Measurements from ENCODE around the gene PCDHAC1. TPM values are rescaled to one million over a fixed set of nuclear protein-coding genes. Genes with fewer than 3 reads are reported as not detected.
A peak's percentile ranks its signal among the peaks of the same experiment; 100 is the strongest.

The PCDHAC1 gene
- polyA plus RNA-seq, 1 donor from 2014 or later = not detected

DNA sequence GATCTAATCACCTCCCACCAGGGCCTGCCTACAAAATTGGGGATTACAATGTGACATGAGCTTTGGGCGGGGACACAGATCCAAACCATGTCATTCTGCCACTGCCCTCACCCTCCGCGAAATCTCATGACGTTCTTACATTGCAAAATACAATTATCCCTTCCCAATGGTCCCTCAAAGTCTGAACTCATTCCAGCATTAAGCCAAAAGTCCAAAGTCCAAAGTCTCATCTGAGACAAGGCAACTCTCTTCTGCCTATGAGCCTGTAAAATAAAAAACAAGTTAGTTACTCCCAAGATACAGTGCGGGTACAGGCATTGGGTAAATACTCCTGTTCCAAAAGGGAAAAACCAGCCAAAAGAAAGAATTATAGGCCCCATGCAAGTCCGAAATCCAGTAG, 25.5 kb downstream of the PCDHAC1 start:
- peaks cover 2% of the 10 kb centered on the region for H3K27me3 Mint-ChIP-seq
- no peaks in the 10 kb centered on the region for H3K36me3 Mint-ChIP-seq
- no peaks in the 10 kb centered on the region for H3K4me1 Mint-ChIP-seq
- H3K27ac Mint-ChIP-seq = no peak overlapping the region
- no peak overlapping the region for H3K4me3 Mint-ChIP-seq
- peaks cover 1 to 5% (median 4%) of the 10 kb centered on the region in 3 donors for H3K9me3 Mint-ChIP-seq

DNA sequence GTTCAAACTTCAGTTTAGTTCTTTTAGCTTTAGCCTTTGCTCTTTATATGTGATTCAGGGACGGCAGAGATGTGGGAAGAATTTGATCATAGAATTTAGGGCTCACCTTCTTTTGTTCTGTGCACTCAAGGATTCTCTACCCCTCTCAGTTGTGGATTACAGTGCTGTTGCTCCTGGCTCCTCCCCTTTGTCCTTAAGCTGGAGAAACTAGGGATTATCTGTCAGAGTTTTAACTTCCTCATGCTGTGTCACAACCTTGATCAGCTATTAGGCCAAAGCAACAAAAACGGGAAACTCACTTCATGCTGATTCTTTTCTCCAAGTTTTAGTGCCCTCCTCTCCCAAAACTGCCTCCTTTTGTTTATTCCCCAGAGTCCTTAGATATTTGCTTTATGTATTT, 27.1 kb downstream of the PCDHAC1 start:
- Mint-ChIP-seq H3K4me1 (no peaks in the 10 kb centered on the region), H3K9me3 (peaks cover 0 to 4% (median 3%) of the 10 kb centered on the region in 3 donors), H3K27ac (no peak overlapping the region), H3K36me3 (no peaks in the 10 kb centered on the region), H3K27me3 (peaks cover 2% of the 10 kb centered on the region), H3K4me3 (peak overlapping the region in 1 of 4 donors; percentile 23)

DNA sequence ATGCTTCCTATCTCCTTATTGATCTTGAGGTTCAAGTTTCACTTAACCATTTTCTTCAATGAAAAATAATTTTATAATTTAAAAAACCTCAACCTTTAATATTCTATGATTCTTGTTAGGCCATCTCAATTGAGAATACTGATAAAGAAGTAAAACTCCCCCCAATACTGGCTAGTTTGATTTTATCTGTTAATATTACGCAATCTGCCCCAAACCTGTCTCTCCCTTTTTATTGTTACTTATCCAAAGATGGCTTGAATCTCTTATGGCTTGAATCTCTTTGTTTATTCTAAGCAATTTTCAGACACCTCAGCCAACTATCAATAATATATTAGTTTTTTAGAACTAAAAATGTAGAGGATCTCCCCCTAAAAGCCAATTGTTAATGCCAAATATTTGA, 36.1 kb downstream of the PCDHAC1 start:
- peaks cover 13% of the 10 kb centered on the region for H3K27me3 Mint-ChIP-seq

DNA sequence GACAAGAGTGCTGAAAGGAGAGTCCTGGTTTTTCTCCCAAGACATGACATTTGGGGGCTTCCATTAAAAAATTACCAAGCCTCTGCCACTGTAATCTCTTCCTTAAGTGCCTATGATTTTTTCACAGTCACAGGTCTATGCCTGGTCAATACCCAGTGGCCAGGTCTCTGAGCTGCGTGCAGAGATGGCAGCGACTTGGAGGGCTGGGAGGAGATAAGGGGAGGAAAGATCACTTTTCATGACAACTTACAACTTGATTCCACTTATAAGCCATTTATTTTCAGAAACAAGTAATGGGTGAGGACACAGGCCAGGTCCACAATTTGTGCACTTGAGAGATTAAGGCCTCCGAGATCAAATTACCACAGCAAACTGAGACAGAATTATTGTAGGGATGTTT, 38.3 kb downstream of the PCDHAC1 start:
- Mint-ChIP-seq H3K36me3 (no peaks in the 10 kb centered on the region), H3K4me1 (no peaks in the 10 kb centered on the region), H3K27ac (no peak overlapping the region), H3K9me3 (no peaks in the 10 kb centered on the region), H3K4me3 (peak overlapping the region in 1 of 4 donors; percentile 50), H3K27me3 (peaks cover 17% of the 10 kb centered on the region)

More for the DNA sequence above, 36.1 kb downstream of the PCDHAC1 start:
- no peak overlapping the region for H3K27ac Mint-ChIP-seq
- no peaks in the 10 kb centered on the region for H3K4me1 Mint-ChIP-seq
- H3K9me3 Mint-ChIP-seq = no peaks in the 10 kb centered on the region
- no peak overlapping the region for H3K4me3 Mint-ChIP-seq
- no peaks in the 10 kb centered on the region for H3K36me3 Mint-ChIP-seq

DNA sequence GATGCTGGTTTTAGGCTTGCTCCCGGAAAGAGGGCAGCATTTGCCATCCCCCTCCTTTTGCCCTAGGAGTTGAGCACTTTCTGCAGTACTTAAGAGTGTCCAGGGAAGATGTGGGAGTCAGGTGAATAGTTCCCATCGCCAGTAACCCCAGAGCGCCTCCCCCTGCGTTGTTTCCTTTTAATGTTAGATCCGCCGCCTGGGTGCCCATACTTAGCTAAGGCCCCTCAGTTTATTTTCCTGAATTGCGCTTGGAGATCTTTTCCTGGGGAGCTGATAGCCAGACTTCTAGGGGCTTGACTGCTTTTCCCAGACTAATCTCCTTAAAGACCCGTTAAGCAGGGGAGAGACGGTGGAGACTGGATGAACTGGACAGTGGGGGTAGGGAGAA, 39.8 kb downstream of the PCDHAC1 start:
- Mint-ChIP-seq H3K9me3 (no peaks in the 10 kb centered on the region), H3K36me3 (no peaks in the 10 kb centered on the region), H3K27me3 (peaks cover 19% of the 10 kb centered on the region), H3K4me1 (no peaks in the 10 kb centered on the region), H3K27ac (no peak overlapping the region), H3K4me3 (no peak overlapping the region)

DNA sequence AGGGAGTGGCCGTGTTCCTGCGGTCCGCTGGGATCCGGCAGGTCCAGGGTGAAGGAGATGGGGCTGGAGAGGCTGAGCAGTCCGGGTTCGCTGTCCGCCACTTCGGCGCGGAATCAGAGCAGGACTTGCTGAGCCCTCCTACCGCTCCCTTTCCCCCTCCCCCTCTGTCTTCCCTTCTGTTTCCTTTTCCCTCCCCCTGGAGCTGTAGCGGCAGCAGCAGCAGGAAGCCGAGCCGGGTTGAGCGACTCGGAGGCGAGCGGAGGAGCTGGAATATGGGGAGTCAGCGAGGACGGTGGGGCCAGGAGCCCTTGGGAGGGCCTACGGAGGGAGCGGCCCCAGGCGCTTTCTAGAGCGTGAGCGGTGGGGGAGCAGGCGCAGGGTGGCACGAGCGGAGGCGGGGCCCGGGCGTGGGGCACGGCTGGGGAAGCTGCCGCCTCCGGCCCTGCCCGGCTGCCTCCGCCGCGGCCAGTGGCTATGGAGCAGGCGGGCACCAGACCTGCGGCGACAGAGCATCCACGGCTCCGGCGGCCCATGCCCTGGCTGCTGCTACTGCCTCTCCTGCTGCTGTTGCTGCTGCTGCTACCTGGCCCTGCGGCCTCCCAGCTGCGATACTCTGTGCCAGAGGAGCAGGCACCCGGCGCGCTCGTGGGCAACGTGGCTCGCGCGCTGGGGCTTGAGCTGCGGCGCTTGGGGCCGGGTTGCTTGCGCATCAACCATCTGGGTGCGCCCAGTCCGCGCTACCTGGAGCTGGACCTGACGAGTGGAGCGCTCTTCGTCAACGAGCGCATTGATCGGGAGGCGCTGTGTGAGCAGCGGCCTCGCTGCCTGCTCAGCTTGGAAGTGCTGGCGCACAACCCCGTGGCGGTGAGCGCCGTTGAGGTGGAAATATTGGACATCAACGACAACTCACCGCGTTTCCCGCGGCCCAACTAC, 40.5 kb downstream of the PCDHAC1 start, which contains the start of gene PCDHAC2:
PCDHAC2 (plus strand) TSS at position 184 of the 933 bp plus-strand sequence; CDS start at position 475, 291 bp downstream.
- Mint-ChIP-seq H3K9me3 (no peaks in the 10 kb centered on the region), H3K4me1 (no peaks in the 10 kb centered on the region), H3K4me3 (no peak within 1 kb of the TSS), H3K27me3 (peaks cover 17% of the 10 kb centered on the region), H3K36me3 (no peaks in the 10 kb centered on the region), H3K27ac (no peak within 1 kb of the TSS)

DNA sequence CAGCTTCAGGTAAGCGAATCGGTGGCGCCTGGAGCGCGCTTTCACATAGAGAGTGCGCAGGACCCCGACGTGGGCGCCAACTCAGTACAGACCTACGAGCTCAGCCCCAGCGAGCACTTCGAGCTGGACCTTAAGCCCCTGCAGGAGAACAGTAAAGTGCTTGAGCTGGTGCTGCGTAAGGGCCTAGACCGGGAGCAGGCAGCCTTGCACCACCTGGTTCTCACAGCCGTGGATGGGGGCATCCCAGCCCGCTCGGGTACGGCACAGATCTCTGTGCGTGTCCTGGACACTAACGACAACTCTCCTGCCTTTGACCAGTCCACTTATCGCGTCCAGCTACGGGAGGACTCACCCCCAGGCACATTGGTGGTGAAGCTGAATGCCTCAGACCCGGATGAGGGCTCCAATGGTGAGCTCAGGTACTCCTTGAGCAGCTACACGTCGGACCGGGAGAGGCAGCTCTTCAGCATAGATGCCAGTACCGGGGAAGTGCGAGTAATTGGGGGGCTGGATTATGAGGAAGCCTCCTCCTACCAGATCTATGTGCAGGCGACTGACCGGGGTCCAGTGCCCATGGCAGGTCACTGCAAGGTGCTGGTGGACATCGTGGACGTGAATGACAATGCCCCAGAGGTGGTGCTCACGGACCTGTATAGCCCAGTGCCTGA, 41.3 kb downstream of the PCDHAC1 start:
- Mint-ChIP-seq H3K4me1 (no peaks in the 10 kb centered on the region), H3K36me3 (no peaks in the 10 kb centered on the region), H3K27ac (no peak overlapping the region), H3K4me3 (no peak overlapping the region), H3K9me3 (no peaks in the 10 kb centered on the region), H3K27me3 (peaks cover 17% of the 10 kb centered on the region)

DNA sequence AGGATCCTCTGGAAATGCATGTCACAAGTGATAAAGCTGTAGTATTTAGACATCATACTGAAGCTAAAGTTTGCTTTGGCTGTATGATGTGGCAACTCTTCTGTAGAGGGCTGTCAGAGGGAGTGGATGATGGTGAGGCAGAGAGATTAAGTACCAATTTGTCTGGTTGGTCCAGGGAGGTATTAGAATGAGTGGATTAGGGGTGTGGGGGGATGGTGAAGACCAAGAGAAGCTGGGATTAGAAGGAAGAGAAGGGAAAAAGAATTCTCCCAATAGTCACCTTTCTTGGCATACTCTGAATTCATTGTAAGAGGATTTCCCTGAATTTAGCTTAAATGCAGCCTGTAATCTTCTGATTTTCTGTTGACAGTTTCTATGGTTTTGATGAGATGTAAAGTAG, 43.8 kb downstream of the PCDHAC1 start:
- Mint-ChIP-seq H3K4me1 (no peaks in the 10 kb centered on the region), H3K27me3 (peaks cover 11% of the 10 kb centered on the region), H3K4me3 (no peak overlapping the region), H3K9me3 (no peaks in the 10 kb centered on the region), H3K27ac (no peak overlapping the region), H3K36me3 (no peaks in the 10 kb centered on the region)

DNA sequence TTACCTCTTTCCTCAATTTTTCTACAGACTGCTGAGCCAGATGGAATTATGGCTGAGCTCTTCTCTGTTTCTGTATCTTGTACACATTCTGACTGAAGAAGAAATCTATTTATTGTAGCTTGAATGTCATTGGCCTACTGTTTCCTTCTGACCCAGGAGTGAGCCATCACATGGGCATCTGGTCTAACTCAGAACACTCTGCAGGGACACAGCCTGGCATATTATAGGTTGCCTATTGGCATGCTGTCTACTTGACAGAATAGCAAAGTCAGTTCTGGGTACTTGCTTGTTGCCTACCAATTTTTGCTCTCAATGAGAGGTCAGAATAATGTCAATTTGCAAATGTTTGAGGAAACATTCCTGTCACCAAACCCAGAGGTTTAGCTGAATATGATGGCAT, 47.5 kb downstream of the PCDHAC1 start:
- H3K27ac Mint-ChIP-seq = no peak overlapping the region
- no peaks in the 10 kb centered on the region for H3K4me1 Mint-ChIP-seq

DNA sequence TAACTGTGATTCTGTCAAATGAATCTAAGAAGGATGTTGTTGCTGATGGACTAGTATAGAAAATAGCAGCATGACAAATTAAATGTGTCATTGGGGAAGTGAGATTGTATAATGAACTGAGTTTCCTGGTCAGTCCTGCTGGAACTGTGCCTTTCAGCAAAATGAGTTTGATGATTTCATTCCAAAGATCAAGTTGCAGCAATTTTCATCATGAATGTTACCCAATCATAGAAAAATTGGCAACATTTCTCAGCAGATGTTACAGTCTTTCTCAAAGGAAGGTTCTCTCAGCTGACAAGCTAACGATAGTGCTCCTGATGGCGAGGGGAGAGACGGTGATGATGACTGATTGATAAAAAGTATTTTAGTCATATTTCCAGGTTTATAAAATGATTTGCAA, 50.9 kb downstream of the PCDHAC1 start:
- no peak overlapping the region for H3K27ac Mint-ChIP-seq
- H3K4me1 Mint-ChIP-seq = no peaks in the 10 kb centered on the region
- no peaks in the 10 kb centered on the region for H3K27me3 Mint-ChIP-seq
- no peaks in the 10 kb centered on the region for H3K9me3 Mint-ChIP-seq
- H3K36me3 Mint-ChIP-seq = no peaks in the 10 kb centered on the region
- no peak overlapping the region for H3K4me3 Mint-ChIP-seq

More for the DNA sequence above, 47.5 kb downstream of the PCDHAC1 start:
- H3K9me3 Mint-ChIP-seq = no peaks in the 10 kb centered on the region
- H3K27me3 Mint-ChIP-seq = peaks cover 2% of the 10 kb centered on the region
- no peak overlapping the region for H3K4me3 Mint-ChIP-seq
- H3K36me3 Mint-ChIP-seq = no peaks in the 10 kb centered on the region

DNA sequence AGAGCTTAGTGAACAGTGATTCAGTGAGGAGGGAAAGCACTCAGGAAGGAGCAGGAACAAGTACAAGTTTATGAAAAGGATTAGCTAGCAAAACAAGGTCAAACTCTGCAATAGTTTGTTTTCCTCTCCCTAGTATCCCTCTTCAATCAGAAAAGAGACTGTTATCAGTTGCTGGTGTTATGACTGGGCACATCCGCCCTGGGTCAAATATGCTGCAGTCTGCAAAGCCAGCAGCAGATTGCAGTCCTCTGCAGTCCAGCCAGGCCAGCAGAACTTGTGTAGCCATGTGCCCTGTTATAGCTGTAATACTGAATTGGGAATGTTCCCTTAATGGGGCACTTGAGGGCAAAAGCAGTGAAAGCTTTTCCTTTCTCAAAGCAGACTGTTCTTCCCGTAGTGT, 52.2 kb downstream of the PCDHAC1 start:
- H3K27me3 Mint-ChIP-seq = no peaks in the 10 kb centered on the region
- H3K4me3 Mint-ChIP-seq = no peak overlapping the region
- no peaks in the 10 kb centered on the region for H3K4me1 Mint-ChIP-seq
- H3K36me3 Mint-ChIP-seq = no peaks in the 10 kb centered on the region
- H3K9me3 Mint-ChIP-seq = no peaks in the 10 kb centered on the region
- H3K27ac Mint-ChIP-seq = no peak overlapping the region

DNA sequence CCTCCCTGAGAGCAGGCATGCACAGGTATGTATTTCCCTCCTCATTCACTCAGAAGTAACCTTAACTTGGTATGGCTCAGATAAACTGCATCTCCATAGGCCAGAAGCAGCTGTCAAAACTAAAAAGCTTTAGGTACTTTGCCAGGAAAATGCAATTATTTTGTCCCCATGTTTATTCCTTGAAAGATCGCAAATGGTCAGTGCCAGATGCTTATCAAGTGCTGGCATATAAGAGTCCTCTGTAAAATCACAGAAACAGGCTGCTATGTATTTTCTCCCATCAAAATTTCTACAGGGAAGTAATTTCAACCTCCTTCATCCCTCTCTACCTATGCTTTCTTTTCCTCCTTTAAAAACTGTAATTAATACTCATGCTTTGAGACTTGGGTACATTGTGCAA, 52.9 kb downstream of the PCDHAC1 start:
- H3K36me3 Mint-ChIP-seq = no peaks in the 10 kb centered on the region
- H3K4me3 Mint-ChIP-seq = no peak overlapping the region
- H3K9me3 Mint-ChIP-seq = no peaks in the 10 kb centered on the region
- no peak overlapping the region for H3K27ac Mint-ChIP-seq
- H3K27me3 Mint-ChIP-seq = no peaks in the 10 kb centered on the region
- H3K4me1 Mint-ChIP-seq = no peaks in the 10 kb centered on the region

Other genes with a start within 250 kb of the PCDHAC1 start
- 43.4 TPM for gene HARS1, start 234.9 kb upstream of the PCDHAC1 start, polyA plus RNA-seq
- gene HARS2, start 234.8 kb upstream of the PCDHAC1 start, polyA plus RNA-seq = 19.0 TPM
- 62.1 TPM for gene ZMAT2, start 225.9 kb upstream of the PCDHAC1 start, polyA plus RNA-seq
- not detected for gene PCDHA1, start 140.2 kb upstream of the PCDHAC1 start, polyA plus RNA-seq
- gene PCDHA2, start 131.4 kb upstream of the PCDHAC1 start, polyA plus RNA-seq = not detected
- not detected for gene PCDHA3, start 125.2 kb upstream of the PCDHAC1 start, polyA plus RNA-seq
- gene PCDHA4, start 119.2 kb upstream of the PCDHAC1 start, polyA plus RNA-seq = not detected
- gene PCDHA5, start 104.7 kb upstream of the PCDHAC1 start, polyA plus RNA-seq = not detected
- gene PCDHA6, start 98.3 kb upstream of the PCDHAC1 start, polyA plus RNA-seq = not detected
- not detected for gene PCDHA7, start 92.0 kb upstream of the PCDHAC1 start, polyA plus RNA-seq
- not detected for gene PCDHA8, start 85.1 kb upstream of the PCDHAC1 start, polyA plus RNA-seq
- not detected for gene PCDHA9, start 77.9 kb upstream of the PCDHAC1 start, polyA plus RNA-seq
- gene PCDHA10, start 70.4 kb upstream of the PCDHAC1 start, polyA plus RNA-seq = not detected
- not detected for gene PCDHA11, start 57.3 kb upstream of the PCDHAC1 start, polyA plus RNA-seq
- gene PCDHA12, start 51.0 kb upstream of the PCDHAC1 start, polyA plus RNA-seq = not detected
- not detected for gene PCDHA13, start 44.2 kb upstream of the PCDHAC1 start, polyA plus RNA-seq
- gene PCDHAC2, start 40.2 kb downstream of the PCDHAC1 start, polyA plus RNA-seq = not detected
- not detected for gene PCDHB1, start 125.1 kb downstream of the PCDHAC1 start, polyA plus RNA-seq
- gene PCDHB2, start 168.3 kb downstream of the PCDHAC1 start, polyA plus RNA-seq = not detected
- gene PCDHB3, start 174.2 kb downstream of the PCDHAC1 start, polyA plus RNA-seq = not detected
- not detected for gene PCDHB4, start 195.5 kb downstream of the PCDHAC1 start, polyA plus RNA-seq
- gene PCDHB5, start 208.9 kb downstream of the PCDHAC1 start, polyA plus RNA-seq = not detected
- gene PCDHB6, start 223.8 kb downstream of the PCDHAC1 start, polyA plus RNA-seq = not detected
- not detected for gene PCDHB7, start 246.3 kb downstream of the PCDHAC1 start, polyA plus RNA-seq